ENCODE results near the gene SERPINE1.

- TF ChIP-seq POLR2A (IDR thresholded peaks at IDR 0.05; ENCODE audit: insufficient read depth in 1 of 2, low read depth in 2 of 2, low read length in 2 of 2) (no peak), ZNF274 (CRISPR knock-in tag; IDR thresholded peaks at IDR 0.05) (no peak), TAF1 (CRISPR knock-in tag; IDR thresholded peaks at IDR 0.05) (no peak), MXD1 (CRISPR knock-in tag; IDR thresholded peaks at IDR 0.05) (no peak), ADNP (CRISPR knock-in tag; IDR thresholded peaks at IDR 0.05) (no peak), NR2C2 (CRISPR knock-in tag; IDR thresholded peaks at IDR 0.05; ENCODE audit: borderline replicate concordance) (no peak), SRF (IDR thresholded peaks at IDR 0.05; ENCODE audit: low read depth, low read length) (no peak), ZFP37 (CRISPR knock-in tag; IDR thresholded peaks at IDR 0.05; ENCODE audit: borderline replicate concordance) (no peak), STAG1 (CRISPR knock-in tag; IDR thresholded peaks at IDR 0.05) (no peak)
- TF ChIP-seq, protein P1, sequence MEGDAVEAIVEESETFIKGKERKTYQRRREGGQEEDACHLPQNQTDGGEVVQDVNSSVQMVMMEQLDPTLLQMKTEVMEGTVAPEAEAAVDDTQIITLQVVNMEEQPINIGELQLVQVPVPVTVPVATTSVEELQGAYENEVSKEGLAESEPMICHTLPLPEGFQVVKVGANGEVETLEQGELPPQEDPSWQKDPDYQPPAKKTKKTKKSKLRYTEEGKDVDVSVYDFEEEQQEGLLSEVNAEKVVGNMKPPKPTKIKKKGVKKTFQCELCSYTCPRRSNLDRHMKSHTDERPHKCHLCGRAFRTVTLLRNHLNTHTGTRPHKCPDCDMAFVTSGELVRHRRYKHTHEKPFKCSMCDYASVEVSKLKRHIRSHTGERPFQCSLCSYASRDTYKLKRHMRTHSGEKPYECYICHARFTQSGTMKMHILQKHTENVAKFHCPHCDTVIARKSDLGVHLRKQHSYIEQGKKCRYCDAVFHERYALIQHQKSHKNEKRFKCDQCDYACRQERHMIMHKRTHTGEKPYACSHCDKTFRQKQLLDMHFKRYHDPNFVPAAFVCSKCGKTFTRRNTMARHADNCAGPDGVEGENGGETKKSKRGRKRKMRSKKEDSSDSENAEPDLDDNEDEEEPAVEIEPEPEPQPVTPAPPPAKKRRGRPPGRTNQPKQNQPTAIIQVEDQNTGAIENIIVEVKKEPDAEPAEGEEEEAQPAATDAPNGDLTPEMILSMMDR (CRISPR knock-in tag; IDR thresholded peaks at IDR 0.05), result no peak
Observed at GRCh38 chr7:101160910-101161309, 34.0 kb downstream of the SERPINE1 start.

All from HepG2 (cell line).